Endothelial cell of umbilical vein (primary cell): ENCODE data around the gene ANKRD63. TPM values are rescaled to one million over a fixed set of nuclear protein-coding genes. Genes with fewer than 3 reads are reported as not detected.

ENCODE experiments used
- BruUV-seq: library from RNA; stranded (reverse); fragments of 400-500 nt; replicated peaks from 2 replicates; lab custom pipeline; 2021; lab: Mats Ljungman, UMichigan
- CTCF ChIA-PET: fragments of 300-600, 350-600 bp; sonication (Branson Sonifier 250); formaldehyde crosslinking; loops from one replicate; lab custom pipeline; 2021; ENCODE audit warnings: antibody characterized with exemption, inconsistent platforms; lab: Charles Lee
- POLR2A ChIA-PET: fragments of 300-600, 350-600 bp; sonication (Branson Sonifier 250); formaldehyde crosslinking; loops from one replicate; lab custom pipeline; 2021; ENCODE audit warnings: antibody characterized with exemption, inconsistent platforms; lab: Charles Lee
- DNase-seq: peaks from one replicate; pipeline ENCODE4 v3.0.0-alpha.2; 2011; ENCODE audit warnings: low read depth, low spot score
- FAIRE-seq: peaks from 2 replicates; lab custom pipeline; 2011; peaks lifted over from hg19 to GRCh38; lab: Jason Lieb, UNC
- H2AFZ ChIP-seq: 2 replicates; pipeline ENCODE4 v1.6.0; 2012; ENCODE audit warnings: low read depth, low read length, control low read depth, inconsistent platforms
- H3K27ac ChIP-seq: 2 replicates; pipeline ENCODE4 v1.5.1; 2011; ENCODE audit warnings: low read depth, mild to moderate bottlenecking, control low read depth, low read length, moderate library complexity; ENCODE audit not compliant: insufficient read depth
- H3K27me3 ChIP-seq, 2 experiments: 2 replicates each; pipeline versions ENCODE4 v1.6.0 to v1.6.1; 2011; ENCODE audit warnings: low read length in 2 of 2, mixed read lengths in 1 of 2; ENCODE audit not compliant: control insufficient read depth in 2 of 2, insufficient read depth in 2 of 2
- H3K36me3 ChIP-seq, 2 experiments: 2 replicates in 1 of 2; 3 replicates in 1 of 2; pipeline ENCODE4 v1.5.1; 2011; ENCODE audit warnings: low read length in 2 of 2, mild to moderate bottlenecking in 1 of 2, moderate library complexity in 1 of 2; ENCODE audit not compliant: control insufficient read depth in 2 of 2, insufficient read depth in 2 of 2; ENCODE audit errors: extremely low read depth in 1 of 2
- H3K4me1 ChIP-seq: 3 replicates; pipeline ENCODE4 v1.5.1; 2011; ENCODE audit warnings: mild to moderate bottlenecking, low read length; ENCODE audit not compliant: control insufficient read depth, insufficient read depth; ENCODE audit errors: extremely low read depth
- H3K4me2 ChIP-seq: 2 replicates; pipeline ENCODE4 v1.6.1; 2011; ENCODE audit warnings: low read length, control low read depth, mixed read lengths; ENCODE audit not compliant: insufficient read depth
- H3K4me3 ChIP-seq, 3 experiments: fragments of 200-600 bp in 1 of 3; sonication (generic), shearing (Covaris generic) in 1 of 3; replicated peaks in 1 of 3; 2 replicates each; pipeline ENCODE4 v1.5.1; 2011 to 2016; ENCODE audit warnings: control low read depth in 3 of 3, low read length in 3 of 3, mild to moderate bottlenecking in 2 of 3, inconsistent platforms in 1 of 3, low read depth in 1 of 3, moderate library complexity in 1 of 3; ENCODE audit not compliant: insufficient read depth in 1 of 3
- H3K79me2 ChIP-seq: 2 replicates; pipeline ENCODE4 v1.6.0; 2012; ENCODE audit warnings: low read length, inconsistent platforms; ENCODE audit not compliant: control insufficient read depth, insufficient read depth
- H3K9ac ChIP-seq: replicated peaks from 2 replicates; pipeline ENCODE3; 2011; ENCODE audit warnings: low read length, control low read depth; ENCODE audit not compliant: insufficient read depth; ENCODE audit errors: extremely low read depth
- H3K9me1 ChIP-seq: replicated peaks from 3 replicates; pipeline ENCODE4 v1.6.0; 2011; ENCODE audit warnings: mild to moderate bottlenecking, low read length; ENCODE audit not compliant: control insufficient read depth, insufficient read depth; ENCODE audit errors: extremely low read depth
- H3K9me3 ChIP-seq: replicated peaks from 2 replicates; pipeline ENCODE4 v1.5.1; 2012; ENCODE audit warnings: low read length, inconsistent platforms; ENCODE audit not compliant: control insufficient read depth, insufficient read depth
- H4K20me1 ChIP-seq: replicated peaks from 2 replicates; pipeline ENCODE3; 2011; ENCODE audit warnings: mild to moderate bottlenecking, low read length; ENCODE audit not compliant: control insufficient read depth, insufficient read depth; ENCODE audit errors: extremely low read depth
- EZH2 ChIP-seq: IDR thresholded peaks from 2 replicates; pipeline ENCODE4 v1.6.1; 2012; ENCODE audit warnings: borderline replicate concordance, low read depth, mild to moderate bottlenecking, moderate library complexity, low read length, inconsistent platforms; ENCODE audit not compliant: severe bottlenecking
- FOS ChIP-seq: IDR thresholded peaks from 2 replicates; pipeline ENCODE4 v1.6.1; 2011; ENCODE audit warnings: mild to moderate bottlenecking, low read length, moderate library complexity, borderline replicate concordance; ENCODE audit not compliant: insufficient read depth
- GATA2 ChIP-seq: IDR thresholded peaks from 2 replicates; pipeline ENCODE4 v1.7.0; 2011; ENCODE audit warnings: low read depth, mild to moderate bottlenecking, moderate library complexity, mixed read lengths, low read length; ENCODE audit not compliant: insufficient read length, insufficient read depth
- JUN ChIP-seq: IDR thresholded peaks from 2 replicates; pipeline ENCODE4 v1.6.1; 2011; ENCODE audit warnings: borderline replicate concordance, low read depth; ENCODE audit not compliant: insufficient read length, insufficient read depth
- MYC ChIP-seq: IDR thresholded peaks from one replicate; pipeline ENCODE4 v1.6.1; 2011; ENCODE audit warnings: mild to moderate bottlenecking, low read depth, low read length
- POLR2A ChIP-seq: IDR thresholded peaks from 2 replicates; pipeline ENCODE4 v1.6.1; 2012; ENCODE audit warnings: low read depth, mild to moderate bottlenecking, control low read depth, low read length
- POLR2AphosphoS5 ChIP-seq: IDR thresholded peaks from 2 replicates; pipeline ENCODE4 v1.6.1; 2012; ENCODE audit warnings: low read depth, mild to moderate bottlenecking, control low read depth, low read length, moderate library complexity; ENCODE audit not compliant: insufficient read depth
- dilution Hi-C: fragments of 300-500 bp; cut with MboI; formaldehyde crosslinking; loops from one replicate; pipeline ENCODE4 v1.15.0; 2019; ENCODE audit warnings: low sequenced_read_pairs; ENCODE audit not compliant: extremely low pct_ligation_motif_present
- intact Hi-C: fragments of 100-400 bp; cut with micrococcal nuclease; formaldehyde crosslinking; loops from one replicate; pipeline ENCODE4 v1.10.0; 2022
- polyA plus RNA-seq, 4 experiments: library from polyadenylated mRNA; depleted of rRNA in 3 of 4; stranded (reverse) in 3 of 4; unstranded in 1 of 4; fragments of >200 nt; gene quantifications; 2 replicates each; pipeline versions ENCODE4 v1.2.1 to v1.2.3, GENCODE V29; 2011 to 2012; ENCODE audit warnings: missing spikeins in 1 of 4
- total RNA-seq: library from RNA; stranded (reverse); gene quantifications from 2 replicates; pipeline ENCODE4 v1.2.3, GENCODE V29; 2021
- TF ChIP-seq, protein P1 (sequence below), 2 donors: IDR thresholded peaks; 1 replicate in 1 of 2; 2 replicates in 1 of 2; pipeline ENCODE4 v1.5.1; 2011; ENCODE audit warnings: low read length in 2 of 2, mild to moderate bottlenecking in 2 of 2, moderate library complexity in 2 of 2, control low read depth in 1 of 2, inconsistent platforms in 1 of 2, low read depth in 1 of 2; ENCODE audit not compliant: insufficient read depth in 1 of 2; ENCODE audit errors: extremely low read depth in 1 of 2
- TF ChIP-seq, protein P2 (sequence below): IDR thresholded peaks from 2 replicates; pipeline ENCODE4 v1.6.1; 2011; ENCODE audit not compliant: insufficient read depth, insufficient read length

Gene ANKRD63
- total and polyA plus RNA-seq, 2 donors (not counting 3 experiments of a cell fraction or from before 2014, with no cell fraction given) = not detected

DNA sequence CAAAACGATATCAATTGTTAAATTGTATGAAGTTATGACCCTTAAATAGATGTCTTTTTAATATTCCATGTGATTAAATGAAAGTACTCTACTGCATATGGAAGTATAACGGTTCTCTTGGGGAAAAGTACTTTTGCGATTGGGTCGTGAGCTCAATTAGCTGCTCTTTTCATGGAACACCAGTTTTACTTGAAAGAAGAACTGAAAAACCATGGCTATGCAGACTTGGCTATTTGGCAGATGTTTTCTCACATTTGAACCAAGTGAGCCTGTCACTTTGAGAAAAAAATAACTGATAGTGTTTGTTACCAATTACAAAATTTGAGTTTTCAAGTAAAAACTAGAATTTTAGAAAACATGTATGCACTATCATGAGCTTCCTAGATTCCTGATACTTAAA lies 34.7 kb upstream of the ANKRD63 start:
- peaks cover 32% of the 10 kb centered on the region for H3K4me1 ChIP-seq
- no peak for FAIRE-seq
- no peaks in the 10 kb centered on the region for H3K9me3 ChIP-seq
- no peaks in the 10 kb centered on the region for H3K79me2 ChIP-seq
- H3K27me3 ChIP-seq = no peaks in the 10 kb centered on the region
- POLR2A ChIA-PET = no interaction called here
- H3K4me2 ChIP-seq = no peak overlapping the region
- no peak overlapping the region for H3K27ac ChIP-seq
- no peaks in the 10 kb centered on the region for H4K20me1 ChIP-seq
- intact Hi-C loops = no loop called here
- no peaks in the 10 kb centered on the region for H3K36me3 ChIP-seq
- CTCF ChIA-PET = interaction anchor here (1.5 to 15.0 kb wide), 3 partner anchors 8 to 32 kb away, joined by 3 to 287 read pairs (median 10); partner anchors contain the start of gene CCDC9B
- no TSS peak for BruUV-seq
- no peak overlapping the region for H3K4me3 ChIP-seq
- DNase-seq = no peak
- H2AFZ ChIP-seq = no peak overlapping the region
- no peak for TF ChIP-seq POLR2AphosphoS5
- no peak for TF ChIP-seq MYC
- TF ChIP-seq EZH2 = no peak
- no peak for TF ChIP-seq JUN
- TF ChIP-seq GATA2 = no peak
- TF ChIP-seq POLR2A = no peak
- dilution Hi-C loops = no loop called here
- no peaks in the 10 kb centered on the region for H3K9me1 ChIP-seq
- no peak overlapping the region for H3K9ac ChIP-seq

DNA sequence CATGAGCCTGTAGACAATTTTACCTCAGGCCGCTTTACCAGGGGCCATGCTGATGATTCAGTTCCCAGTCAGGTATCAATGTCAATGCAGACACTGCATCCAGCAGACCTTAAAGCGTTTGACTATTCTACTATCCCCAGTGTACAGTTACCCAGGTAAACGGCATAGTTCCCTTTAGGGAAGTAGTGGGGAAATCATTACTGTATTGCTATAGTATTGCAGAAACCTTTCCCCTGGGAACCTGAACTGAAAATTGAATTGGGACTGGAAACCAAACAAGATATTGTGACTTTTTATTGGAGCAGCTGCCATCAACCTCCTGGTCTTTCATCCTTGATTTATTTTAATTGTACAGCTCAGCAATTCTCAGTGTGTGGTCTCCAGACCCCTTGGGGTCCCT lies 34.1 kb upstream of the ANKRD63 start:
- no peaks in the 10 kb centered on the region for H3K36me3 ChIP-seq
- H3K4me3 ChIP-seq = no peak overlapping the region
- H4K20me1 ChIP-seq = no peaks in the 10 kb centered on the region
- no peak overlapping the region for H3K4me2 ChIP-seq
- DNase-seq (no peak), FAIRE-seq (no peak)
- H3K79me2 ChIP-seq = no peaks in the 10 kb centered on the region
- POLR2A ChIA-PET = no interaction called here
- H3K27me3 ChIP-seq = no peaks in the 10 kb centered on the region
- H2AFZ ChIP-seq = no peak overlapping the region
- no peak overlapping the region for H3K9ac ChIP-seq
- peaks cover 32% of the 10 kb centered on the region for H3K4me1 ChIP-seq
- intact Hi-C loops = no loop called here
- TF ChIP-seq FOS (no peak), JUN (no peak), GATA2 (no peak), POLR2A (no peak), MYC (no peak), EZH2 (no peak), POLR2AphosphoS5 (no peak)
- TF ChIP-seq, protein P1, sequence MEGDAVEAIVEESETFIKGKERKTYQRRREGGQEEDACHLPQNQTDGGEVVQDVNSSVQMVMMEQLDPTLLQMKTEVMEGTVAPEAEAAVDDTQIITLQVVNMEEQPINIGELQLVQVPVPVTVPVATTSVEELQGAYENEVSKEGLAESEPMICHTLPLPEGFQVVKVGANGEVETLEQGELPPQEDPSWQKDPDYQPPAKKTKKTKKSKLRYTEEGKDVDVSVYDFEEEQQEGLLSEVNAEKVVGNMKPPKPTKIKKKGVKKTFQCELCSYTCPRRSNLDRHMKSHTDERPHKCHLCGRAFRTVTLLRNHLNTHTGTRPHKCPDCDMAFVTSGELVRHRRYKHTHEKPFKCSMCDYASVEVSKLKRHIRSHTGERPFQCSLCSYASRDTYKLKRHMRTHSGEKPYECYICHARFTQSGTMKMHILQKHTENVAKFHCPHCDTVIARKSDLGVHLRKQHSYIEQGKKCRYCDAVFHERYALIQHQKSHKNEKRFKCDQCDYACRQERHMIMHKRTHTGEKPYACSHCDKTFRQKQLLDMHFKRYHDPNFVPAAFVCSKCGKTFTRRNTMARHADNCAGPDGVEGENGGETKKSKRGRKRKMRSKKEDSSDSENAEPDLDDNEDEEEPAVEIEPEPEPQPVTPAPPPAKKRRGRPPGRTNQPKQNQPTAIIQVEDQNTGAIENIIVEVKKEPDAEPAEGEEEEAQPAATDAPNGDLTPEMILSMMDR (IDR thresholded peaks at IDR 0.05; ENCODE audit: extremely low read depth in 1 of 2, insufficient read depth in 1 of 2, low read depth in 1 of 2, low read length in 2 of 2) = no peak
- TF ChIP-seq, protein P2, sequence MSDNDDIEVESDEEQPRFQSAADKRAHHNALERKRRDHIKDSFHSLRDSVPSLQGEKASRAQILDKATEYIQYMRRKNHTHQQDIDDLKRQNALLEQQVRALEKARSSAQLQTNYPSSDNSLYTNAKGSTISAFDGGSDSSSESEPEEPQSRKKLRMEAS = no peak
- H3K9me1 ChIP-seq = no peaks in the 10 kb centered on the region
- dilution Hi-C loops = no loop called here
- no TSS peak for BruUV-seq
- CTCF ChIA-PET = interaction anchor here (1.5 to 15.0 kb wide), 3 partner anchors 21 to 38 kb away, joined by 3 to 403 read pairs (median 287); partner anchors contain the start of gene CCDC9B
- no peak overlapping the region for H3K27ac ChIP-seq
- no peaks in the 10 kb centered on the region for H3K9me3 ChIP-seq
